Measurements from ENCODE around the gene PDIA5.

GRCh38 chr3:123167686-123168085, 100.9 kb downstream of the PDIA5 start:
- TF ChIP-seq ZNF274 (IDR thresholded peaks at IDR 0.05; ENCODE audit: low read depth, low read length) = no peak
- TF ChIP-seq YY1 (IDR thresholded peaks at IDR 0.05; ENCODE audit: insufficient read depth, insufficient read length) = no peak
- no peak for TF ChIP-seq SUZ12 (IDR thresholded peaks at IDR 0.05; ENCODE audit: extremely low read depth, insufficient read depth, insufficient read length)
